ENCODE data around the gene IFNW1.
"Not testable (repeated sequence)": the region's sequence is repeated elsewhere in the genome, so short reads cannot be mapped to it uniquely, and the experiment has no call there.

Gene IFNW1

DNA sequence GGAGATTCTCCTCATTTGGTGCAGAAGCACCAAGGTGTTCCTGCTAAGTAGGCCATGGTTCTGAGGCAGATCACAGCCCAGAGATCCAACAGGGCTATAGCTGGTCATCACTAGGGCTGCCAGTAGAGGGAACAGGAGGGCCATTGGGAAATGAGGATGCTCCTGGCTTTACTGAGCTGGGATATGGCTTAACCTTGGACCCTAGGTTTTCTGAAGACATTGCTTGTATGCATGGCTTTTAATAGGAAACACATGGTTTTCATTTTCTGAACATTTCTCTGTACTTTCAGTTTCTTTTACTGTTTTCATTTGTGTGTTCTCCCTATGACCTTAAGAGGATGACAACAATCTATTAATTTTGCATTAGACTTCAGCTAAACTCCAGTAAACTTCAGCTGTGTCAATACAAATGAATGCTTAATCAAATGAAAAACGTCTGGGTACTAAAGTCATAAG is at the start of gene IFNW1:
Gene IFNW1 (minus strand): TSS at position 406 of the 456 bp plus-strand sequence. CDS start 262 bp downstream, at position 144.
- Histone ChIP-seq H3K9ac (ENCODE audit: low read length) (no peak within 1 kb of the TSS), H3K27me3 (ENCODE audit: control insufficient read depth in 1 of 2, insufficient read depth in 2 of 2, low read length in 2 of 2) (no peaks in the 10 kb centered on the region), H3K36me3 (ENCODE audit: insufficient read depth, low read length) (no peaks in the 10 kb centered on the region)

DNA sequence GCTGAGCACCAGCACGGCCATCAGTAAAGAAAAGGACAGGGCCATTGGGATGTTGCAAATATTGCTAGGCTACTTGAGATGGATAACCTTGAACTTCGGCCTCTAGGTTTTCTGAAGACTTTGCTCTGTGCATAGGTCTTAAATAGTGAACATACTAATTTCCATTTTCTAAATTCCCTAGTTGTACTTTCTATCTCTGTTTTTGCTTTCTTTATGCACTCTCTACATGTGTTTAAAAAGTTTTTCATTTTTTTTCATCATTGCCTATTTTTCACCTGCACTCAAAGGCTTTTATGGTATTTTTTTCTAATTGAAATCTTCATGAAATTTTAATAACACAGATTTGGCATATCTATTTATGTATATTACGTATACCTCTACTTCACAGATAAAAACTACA is 45.9 kb upstream of the IFNW1 start, which contains the start of gene IFNA4:
Gene IFNA4 (minus strand): TSS at position 101 of the 400 bp plus-strand sequence. CDS start 56 bp downstream, at position 45.
- H3K9ac ChIP-seq (ENCODE audit: low read length); H3K4me3 ChIP-seq (ENCODE audit: low read depth in 1 of 2, low read length in 2 of 2); H3K9me3 ChIP-seq (ENCODE audit: low read length); H3K36me3 ChIP-seq (ENCODE audit: insufficient read depth, low read length); H3K27ac ChIP-seq (ENCODE audit: low read depth, low read length); H3K27me3 ChIP-seq (ENCODE audit: control insufficient read depth in 1 of 2, insufficient read depth in 2 of 2, low read length in 2 of 2); H3K4me1 ChIP-seq (ENCODE audit: insufficient read depth, low read length): not testable (repeated sequence)

More for the DNA sequence above, at the start of gene IFNW1:
- no peak within 1 kb of the TSS for H3K27ac ChIP-seq (ENCODE audit: low read depth, low read length)
- H3K4me3 ChIP-seq (ENCODE audit: low read depth in 1 of 2, low read length in 2 of 2): no peak within 1 kb of the TSS
- no peaks in the 10 kb centered on the region for H3K4me1 ChIP-seq (ENCODE audit: insufficient read depth, low read length)
- no peaks in the 10 kb centered on the region for H3K9me3 ChIP-seq (ENCODE audit: low read length)

DNA sequence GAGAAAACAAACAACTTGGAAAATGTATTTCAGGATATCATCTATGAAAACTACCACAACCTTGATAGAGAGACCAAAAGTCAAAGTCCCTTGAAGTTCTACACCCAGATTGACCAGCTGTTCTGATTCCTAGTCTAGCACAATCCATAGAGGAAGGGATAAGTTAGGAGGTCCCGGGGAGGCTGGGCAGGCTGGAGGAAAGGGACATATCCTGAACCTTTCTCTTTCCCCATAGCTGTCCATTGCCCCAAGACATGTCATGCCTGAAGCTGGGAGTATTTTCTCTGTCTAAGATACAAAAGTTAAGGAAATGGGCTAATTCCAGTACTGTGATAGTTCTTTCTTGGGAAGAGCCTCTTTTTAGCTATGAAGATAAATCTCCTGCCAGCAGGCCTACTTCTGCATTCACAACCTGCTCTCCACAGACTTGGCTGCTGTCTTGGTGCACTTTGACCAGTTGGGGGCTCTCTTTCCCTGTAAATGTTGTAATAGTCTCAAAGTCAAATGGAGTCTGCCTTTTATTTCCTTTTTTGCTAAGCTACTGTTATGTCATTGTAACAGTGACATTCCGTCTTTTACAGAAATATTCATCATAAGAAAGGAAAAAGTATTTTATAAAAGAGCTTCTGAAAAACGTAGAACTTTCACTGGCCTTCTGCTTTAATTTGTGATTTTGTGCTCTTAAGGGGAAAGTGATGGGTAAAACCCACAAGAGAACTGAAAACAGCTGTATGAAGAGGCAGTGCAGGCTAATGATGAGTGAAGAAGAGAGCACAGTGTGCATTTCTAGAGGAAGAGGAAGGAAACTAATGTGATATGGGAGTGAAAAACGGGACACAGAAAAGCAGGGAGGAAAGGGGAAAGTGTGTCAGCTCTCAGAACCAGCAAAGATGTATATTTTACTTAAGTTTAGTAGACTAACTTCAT is 41.4 kb upstream of the IFNW1 start:
- H3K27ac ChIP-seq (ENCODE audit: low read depth, low read length); H3K36me3 ChIP-seq (ENCODE audit: insufficient read depth, low read length); H3K9me3 ChIP-seq (ENCODE audit: low read length); H3K9ac ChIP-seq (ENCODE audit: low read length); H3K4me3 ChIP-seq (ENCODE audit: low read depth in 1 of 2, low read length in 2 of 2); H3K27me3 ChIP-seq (ENCODE audit: control insufficient read depth in 1 of 2, insufficient read depth in 2 of 2, low read length in 2 of 2); H3K4me1 ChIP-seq (ENCODE audit: insufficient read depth, low read length): not testable (repeated sequence)

DNA sequence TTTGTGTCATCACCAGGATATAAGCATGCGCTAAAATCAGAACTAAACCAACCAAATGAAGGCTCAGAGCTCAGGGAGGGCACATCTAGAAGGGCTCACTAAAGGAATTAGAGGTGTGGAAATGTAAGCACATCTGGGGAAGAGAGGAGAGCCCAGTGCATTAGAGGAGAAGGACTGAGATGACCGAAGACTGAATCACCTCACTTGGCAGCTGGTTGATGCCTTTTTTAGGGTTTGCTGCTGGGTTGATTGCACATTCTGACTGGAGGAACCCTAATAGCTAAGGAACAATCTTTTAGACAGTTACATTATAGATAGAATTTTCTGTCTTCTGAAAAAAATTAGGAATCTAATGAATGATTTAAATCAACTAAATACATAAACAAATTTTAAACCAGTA is 33.0 kb upstream of the IFNW1 start:
- Histone ChIP-seq H3K9me3 (ENCODE audit: low read length) (no peaks in the 10 kb centered on the region), H3K9ac (ENCODE audit: low read length) (no peak overlapping the region), H3K36me3 (ENCODE audit: insufficient read depth, low read length) (no peaks in the 10 kb centered on the region), H3K27me3 (ENCODE audit: control insufficient read depth in 1 of 2, insufficient read depth in 2 of 2, low read length in 2 of 2) (no peaks in the 10 kb centered on the region), H3K4me3 (ENCODE audit: low read depth in 1 of 2, low read length in 2 of 2) (no peak overlapping the region), H3K27ac (ENCODE audit: low read depth, low read length) (no peak overlapping the region), H3K4me1 (ENCODE audit: insufficient read depth, low read length) (no peaks in the 10 kb centered on the region)

DNA sequence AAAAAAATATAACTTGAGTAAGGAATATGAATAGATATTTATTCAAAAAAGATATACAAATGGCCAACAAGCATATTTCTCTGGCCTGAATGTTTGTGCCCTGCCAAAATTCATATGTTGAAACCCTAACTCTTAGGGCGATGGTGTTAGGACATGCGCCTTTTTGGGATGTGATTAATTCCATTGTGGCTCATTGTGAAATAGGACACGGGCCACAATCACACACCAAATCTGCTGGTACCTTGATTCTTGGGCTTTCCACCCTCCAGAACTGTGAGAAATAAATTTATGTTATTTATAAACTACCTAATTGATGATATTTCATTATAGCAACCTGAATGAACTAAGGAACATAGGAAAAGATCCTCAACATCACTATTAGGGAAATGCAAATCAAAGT is 30.5 kb upstream of the IFNW1 start:
- H3K4me3 ChIP-seq (ENCODE audit: low read depth in 1 of 2, low read length in 2 of 2): no peak overlapping the region
- no peak overlapping the region for H3K27ac ChIP-seq (ENCODE audit: low read depth, low read length)
- H3K9me3 ChIP-seq (ENCODE audit: low read length): no peaks in the 10 kb centered on the region
- no peak overlapping the region for H3K9ac ChIP-seq (ENCODE audit: low read length)
- no peaks in the 10 kb centered on the region for H3K27me3 ChIP-seq (ENCODE audit: control insufficient read depth in 1 of 2, insufficient read depth in 2 of 2, low read length in 2 of 2)
- H3K36me3 ChIP-seq (ENCODE audit: insufficient read depth, low read length): no peaks in the 10 kb centered on the region
- H3K4me1 ChIP-seq (ENCODE audit: insufficient read depth, low read length): no peaks in the 10 kb centered on the region

DNA sequence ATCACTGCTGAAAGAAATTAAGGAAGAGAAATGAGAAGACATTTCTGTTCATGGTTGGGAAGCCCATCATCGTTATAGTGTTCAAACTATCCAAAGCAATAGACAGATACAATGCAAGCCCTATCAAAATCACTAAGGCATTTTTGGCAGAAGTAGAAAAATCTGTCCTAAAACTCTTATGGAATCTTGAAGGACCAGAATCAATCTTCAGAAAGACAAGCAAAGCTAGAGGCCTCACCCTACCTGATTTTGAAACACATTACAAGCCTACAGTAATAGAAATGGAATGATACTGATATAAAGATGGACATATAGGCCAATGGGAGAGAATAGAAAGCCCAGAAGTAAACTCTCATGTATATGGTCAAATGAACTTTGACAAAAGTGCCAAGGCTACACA is 29.7 kb upstream of the IFNW1 start:
- H3K4me3 ChIP-seq (ENCODE audit: low read depth in 1 of 2, low read length in 2 of 2): no peak overlapping the region
- H3K27me3 ChIP-seq (ENCODE audit: control insufficient read depth in 1 of 2, insufficient read depth in 2 of 2, low read length in 2 of 2): no peaks in the 10 kb centered on the region
- H3K36me3 ChIP-seq (ENCODE audit: insufficient read depth, low read length): no peaks in the 10 kb centered on the region
- no peaks in the 10 kb centered on the region for H3K9me3 ChIP-seq (ENCODE audit: low read length)
- H3K4me1 ChIP-seq (ENCODE audit: insufficient read depth, low read length): no peaks in the 10 kb centered on the region
- H3K9ac ChIP-seq (ENCODE audit: low read length): no peak overlapping the region
- H3K27ac ChIP-seq (ENCODE audit: low read depth, low read length): no peak overlapping the region

DNA sequence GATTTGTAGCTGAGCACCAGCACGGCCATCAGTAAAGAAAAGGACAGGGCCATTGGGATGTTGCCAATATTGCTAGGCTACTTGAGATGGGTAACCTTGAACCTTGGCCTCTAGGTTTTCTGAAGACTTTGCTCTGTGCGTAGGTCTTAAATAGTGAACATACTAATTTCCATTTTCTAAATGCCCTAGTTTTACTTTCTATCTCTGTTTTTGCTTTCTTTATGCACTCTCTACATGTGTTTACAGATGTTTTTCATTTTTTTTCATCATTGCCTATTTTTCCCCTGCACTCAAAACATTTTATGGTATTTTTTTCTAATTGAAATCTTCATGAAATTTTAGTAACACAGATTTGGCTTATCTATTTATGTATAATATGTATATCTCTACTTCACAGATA is 24.9 kb upstream of the IFNW1 start, which contains the start of gene IFNA21:
Gene IFNA21 (minus strand): TSS at position 101 of the 400 bp plus-strand sequence. CDS start 48 bp downstream, at position 53.
- H3K4me3 ChIP-seq (ENCODE audit: low read depth in 1 of 2, low read length in 2 of 2); H3K36me3 ChIP-seq (ENCODE audit: insufficient read depth, low read length); H3K27me3 ChIP-seq (ENCODE audit: control insufficient read depth in 1 of 2, insufficient read depth in 2 of 2, low read length in 2 of 2); H3K9ac ChIP-seq (ENCODE audit: low read length); H3K27ac ChIP-seq (ENCODE audit: low read depth, low read length); H3K4me1 ChIP-seq (ENCODE audit: insufficient read depth, low read length); H3K9me3 ChIP-seq (ENCODE audit: low read length): not testable (repeated sequence)

DNA sequence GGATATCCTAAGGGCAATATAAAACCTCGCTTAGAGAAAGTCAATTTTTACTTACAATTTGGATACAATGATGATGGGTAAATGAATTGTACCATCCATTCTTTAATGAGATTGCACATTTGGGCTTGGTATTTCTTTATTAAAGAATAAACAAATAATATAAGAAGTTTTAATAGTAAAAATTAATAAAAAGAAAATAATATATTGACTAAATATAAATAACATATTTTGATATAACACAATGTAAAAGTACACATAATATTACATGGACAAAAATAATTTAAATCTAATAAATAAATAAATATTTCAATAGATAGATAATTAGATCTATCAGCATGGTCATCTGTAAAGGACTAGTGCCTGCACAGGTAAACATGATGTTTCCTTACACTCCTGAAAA is 23.9 kb upstream of the IFNW1 start:
- no peaks in the 10 kb centered on the region for H3K4me1 ChIP-seq (ENCODE audit: insufficient read depth, low read length)
- no peak overlapping the region for H3K4me3 ChIP-seq (ENCODE audit: low read depth in 1 of 2, low read length in 2 of 2)
- no peaks in the 10 kb centered on the region for H3K9me3 ChIP-seq (ENCODE audit: low read length)
- no peak overlapping the region for H3K9ac ChIP-seq (ENCODE audit: low read length)
- no peaks in the 10 kb centered on the region for H3K36me3 ChIP-seq (ENCODE audit: insufficient read depth, low read length)
- H3K27me3 ChIP-seq (ENCODE audit: control insufficient read depth in 1 of 2, insufficient read depth in 2 of 2, low read length in 2 of 2): no peaks in the 10 kb centered on the region
- H3K27ac ChIP-seq (ENCODE audit: low read depth, low read length): no peak overlapping the region

DNA sequence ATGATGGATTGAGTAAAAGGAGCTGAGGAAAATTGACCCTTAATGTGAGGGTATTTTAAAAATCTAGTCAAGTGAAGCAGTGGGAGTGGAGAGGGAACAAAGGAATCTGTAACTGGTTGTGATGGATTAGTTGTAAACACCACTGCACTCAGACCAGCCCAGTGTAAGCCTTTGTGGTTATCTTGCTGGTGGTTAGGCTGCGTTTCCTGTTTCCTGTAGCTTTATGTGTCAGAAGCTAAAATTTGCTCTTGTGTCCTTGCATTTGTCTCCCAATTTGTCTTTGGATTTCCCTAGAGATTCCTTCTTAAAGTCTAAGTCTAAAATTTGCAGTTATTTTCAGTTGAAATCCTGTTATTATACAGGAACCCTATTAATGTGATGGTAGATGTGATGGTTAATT is 18.5 kb upstream of the IFNW1 start:
- Histone ChIP-seq H3K9me3 (ENCODE audit: low read length) (no peaks in the 10 kb centered on the region), H3K4me1 (ENCODE audit: insufficient read depth, low read length) (no peaks in the 10 kb centered on the region), H3K27me3 (ENCODE audit: control insufficient read depth in 1 of 2, insufficient read depth in 2 of 2, low read length in 2 of 2) (no peaks in the 10 kb centered on the region), H3K4me3 (ENCODE audit: low read depth in 1 of 2, low read length in 2 of 2) (no peak overlapping the region), H3K9ac (ENCODE audit: low read length) (no peak overlapping the region), H3K27ac (ENCODE audit: low read depth, low read length) (no peak overlapping the region), H3K36me3 (ENCODE audit: insufficient read depth, low read length) (no peaks in the 10 kb centered on the region)

DNA sequence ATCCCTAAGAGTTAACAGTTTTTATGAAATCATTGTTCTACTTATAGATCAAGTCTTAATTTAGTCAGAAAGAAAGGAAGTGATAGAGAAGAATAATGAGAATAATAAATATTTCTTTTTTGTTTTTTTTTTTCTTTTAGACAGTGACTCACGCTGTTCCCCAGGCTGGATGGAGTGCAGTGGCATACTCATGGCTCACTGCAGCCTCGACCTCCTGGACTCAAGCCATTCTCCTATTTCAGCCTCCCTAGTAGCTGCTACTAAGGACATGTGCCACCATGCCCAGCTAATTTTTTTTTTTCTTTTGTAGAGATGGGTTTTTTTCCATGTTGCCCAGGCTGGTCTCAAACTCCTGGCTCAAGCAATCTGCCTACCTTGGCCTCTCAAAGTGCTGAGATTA is 13.9 kb upstream of the IFNW1 start:
- Histone ChIP-seq H3K4me3 (ENCODE audit: low read depth in 1 of 2, low read length in 2 of 2) (no peak overlapping the region), H3K9ac (ENCODE audit: low read length) (no peak overlapping the region), H3K4me1 (ENCODE audit: insufficient read depth, low read length) (no peaks in the 10 kb centered on the region), H3K36me3 (ENCODE audit: insufficient read depth, low read length) (no peaks in the 10 kb centered on the region), H3K27ac (ENCODE audit: low read depth, low read length) (no peak overlapping the region), H3K27me3 (ENCODE audit: control insufficient read depth in 1 of 2, insufficient read depth in 2 of 2, low read length in 2 of 2) (no peaks in the 10 kb centered on the region), H3K9me3 (ENCODE audit: low read length) (no peaks in the 10 kb centered on the region)

DNA sequence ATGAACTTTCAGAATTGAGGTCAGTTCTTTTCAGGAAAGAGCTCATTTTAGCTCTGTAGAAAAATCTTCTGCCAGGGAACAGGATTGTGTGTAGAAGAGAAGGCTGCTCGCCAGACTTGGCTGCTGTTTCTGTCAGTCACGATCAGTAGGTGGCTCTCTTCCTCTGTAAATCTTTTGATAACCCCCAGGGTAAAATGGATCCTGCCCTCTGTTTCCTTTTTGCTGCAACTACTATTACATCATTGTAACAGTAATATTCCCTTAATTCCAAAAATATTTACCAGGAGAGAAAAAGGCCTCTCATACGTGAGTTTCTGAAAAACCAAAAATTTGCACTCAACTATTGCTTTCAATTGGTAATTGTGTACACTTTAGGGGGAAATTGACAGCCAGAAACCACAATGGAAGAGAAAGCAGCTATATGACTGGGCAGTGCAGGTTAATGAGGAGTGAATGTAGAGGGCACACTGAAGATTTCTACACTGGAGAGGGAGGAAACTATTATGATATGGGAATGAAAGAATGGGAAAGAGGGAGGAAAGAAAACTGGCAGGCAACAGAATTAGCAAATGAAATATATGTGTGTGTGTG is 12.5 kb upstream of the IFNW1 start:
- H3K36me3 ChIP-seq (ENCODE audit: insufficient read depth, low read length): no peaks in the 10 kb centered on the region
- no peaks in the 10 kb centered on the region for H3K4me1 ChIP-seq (ENCODE audit: insufficient read depth, low read length)
- no peak overlapping the region for H3K4me3 ChIP-seq (ENCODE audit: low read depth in 1 of 2, low read length in 2 of 2)
- no peaks in the 10 kb centered on the region for H3K9me3 ChIP-seq (ENCODE audit: low read length)
- no peak overlapping the region for H3K27ac ChIP-seq (ENCODE audit: low read depth, low read length)
- H3K27me3 ChIP-seq (ENCODE audit: control insufficient read depth in 1 of 2, insufficient read depth in 2 of 2, low read length in 2 of 2): no peaks in the 10 kb centered on the region
- H3K9ac ChIP-seq (ENCODE audit: low read length): no peak overlapping the region
